SKM-1 (cell line): ENCODE data around the gene TP73.
"Not testable (repeated sequence)": the region's sequence is repeated elsewhere in the genome, so short reads cannot be mapped to it uniquely, and the experiment has no call there.

Experiments used
- DNase-seq: peaks from one replicate; lab custom pipeline; 2025; ENCODE audit not compliant: unreplicated experiment; lab: John Stamatoyannopoulos, UW

TP73 gene

GRCh38 chr1:3618531-3618880 lies 33.8 kb upstream of the TP73 start:
- no peak for DNase-seq

- peak; percentile 25 for DNase-seq
Measured at GRCh38 chr1:3618881-3619671, 33.2 kb upstream of the TP73 start.

- DNase-seq: no peak
Measured at GRCh38 chr1:3620708-3621107, 31.6 kb upstream of the TP73 start.

GRCh38 chr1:3621151-3621671 lies 31.1 kb upstream of the TP73 start:
- DNase-seq: not testable (repeated sequence)

GRCh38 chr1:3622102-3622501 lies 30.2 kb upstream of the TP73 start:
- not testable (repeated sequence) for DNase-seq

GRCh38 chr1:3623441-3624199 lies 28.7 kb upstream of the TP73 start:
- DNase-seq: no peak

- DNase-seq: peak; percentile 89
Measured at GRCh38 chr1:3624200-3625136, 27.8 kb upstream of the TP73 start, which contains the start of gene TPRG1L. Gene TPRG1L (plus strand): TSS chr1:3625015. CDS start chr1:3625073, 58 bp downstream.

- DNase-seq: no peak
Measured at GRCh38 chr1:3625151-3625907, 27.0 kb upstream of the TP73 start.

- no peak for DNase-seq
Measured at GRCh38 chr1:3626025-3626424, 26.3 kb upstream of the TP73 start.

GRCh38 chr1:3627515-3628253 lies 24.6 kb upstream of the TP73 start:
- DNase-seq: no peak

- DNase-seq: no peak
Measured at GRCh38 chr1:3628445-3628844, 23.9 kb upstream of the TP73 start.

- no peak for DNase-seq
Measured at GRCh38 chr1:3629561-3630160, 22.7 kb upstream of the TP73 start.

GRCh38 chr1:3630161-3630611 lies 22.1 kb upstream of the TP73 start:
- no peak for DNase-seq

- no peak for DNase-seq
Measured at GRCh38 chr1:3630914-3631313, 21.4 kb upstream of the TP73 start.

- no peak for DNase-seq
Measured at GRCh38 chr1:3631320-3632260, 20.7 kb upstream of the TP73 start.

- DNase-seq: no peak
Measured at GRCh38 chr1:3632298-3632697, 20.0 kb upstream of the TP73 start.

- no peak for DNase-seq
Measured at GRCh38 chr1:3632716-3633343, 19.5 kb upstream of the TP73 start.
